Activated effector memory CD4-positive, alpha-beta T cell treated with anti-CD3 and anti-CD28 coated beads, Interleukin-2, amount 50 U/mL, for 16 hours (primary cell): Measurements from ENCODE around the gene IDH3G.
"Not testable (repeated sequence)": the region's sequence is repeated elsewhere in the genome, so short reads cannot be mapped to it uniquely, and the experiment has no call there.

Experiments used
- DNase-seq: peaks from one replicate; pipeline ENCODE4 v3.0.0-alpha.2; 2020

IDH3G gene

GRCh38 chrX:153746991-153747390, 47.2 kb downstream of the IDH3G start:
- not testable (repeated sequence) for DNase-seq

- no peak for DNase-seq
Measured at GRCh38 chrX:153746359-153746758, 47.8 kb downstream of the IDH3G start.

DNA sequence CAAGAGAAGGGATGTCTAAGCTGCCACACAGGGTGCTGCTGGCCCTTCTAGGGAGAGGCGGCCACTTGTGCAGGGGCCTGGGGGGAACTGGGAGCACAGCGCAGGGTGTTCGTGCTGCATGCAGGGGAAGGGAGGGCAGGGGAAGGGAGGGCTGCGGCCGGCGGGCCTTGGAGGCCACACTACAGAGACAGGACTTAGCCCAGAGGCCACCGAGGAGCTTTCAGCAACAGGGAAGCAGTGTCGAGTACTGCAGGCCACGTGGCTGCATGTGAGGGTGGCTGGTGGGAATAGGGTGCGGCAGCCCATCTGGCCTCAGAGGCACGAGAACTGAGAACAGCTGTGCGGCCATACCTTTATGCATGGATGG, 49.1 kb downstream of the IDH3G start:
- DNase-seq, result not testable (repeated sequence)

DNA sequence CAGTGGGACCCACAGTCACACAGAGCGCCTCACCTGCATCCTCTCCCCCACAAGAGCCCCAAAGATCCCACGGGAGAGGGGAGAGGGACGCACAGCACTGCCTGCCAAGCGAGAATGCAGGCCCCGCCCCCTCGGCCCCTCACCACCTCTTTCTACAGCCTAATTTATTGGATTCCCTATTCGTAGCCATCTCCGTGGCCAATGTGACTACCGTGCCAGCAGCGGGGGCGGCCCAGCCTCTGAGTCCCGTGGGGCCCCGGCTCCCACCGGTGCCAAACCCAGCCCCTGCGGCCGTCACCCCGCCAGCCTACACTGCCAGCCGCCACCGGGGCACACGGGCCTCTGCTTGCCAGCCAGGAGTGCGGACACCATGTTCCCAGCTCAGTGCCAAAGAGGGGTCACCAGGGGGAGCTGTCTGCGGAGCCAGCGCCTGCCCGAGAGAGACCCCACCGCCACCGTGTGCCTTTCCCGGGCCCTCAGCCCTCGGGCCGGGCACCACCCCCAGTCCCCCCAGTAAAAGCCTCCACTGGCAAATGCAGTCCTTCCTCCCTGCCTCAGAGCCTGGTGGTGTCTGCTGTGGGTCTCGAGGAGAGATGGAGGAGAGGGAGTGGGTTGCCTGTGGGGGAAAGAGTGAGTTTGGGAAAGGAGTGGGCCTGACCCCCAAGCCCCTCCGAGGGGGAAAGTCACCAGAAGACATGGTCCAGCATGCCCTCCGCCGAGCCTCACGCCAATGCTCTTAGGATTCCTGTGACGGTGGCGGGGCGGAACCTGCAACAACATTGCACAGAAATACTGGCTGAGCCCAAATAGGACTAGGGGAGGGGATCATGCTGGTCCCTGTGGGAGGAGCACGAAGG, 49.7 kb downstream of the IDH3G start:
- no peak for DNase-seq

GRCh38 chrX:153743468-153744209, 50.5 kb downstream of the IDH3G start:
- not testable (repeated sequence) for DNase-seq

GRCh38 chrX:153742796-153743467, 51.2 kb downstream of the IDH3G start:
- DNase-seq, result not testable (repeated sequence)

- DNase-seq, result not testable (repeated sequence)
Measured at GRCh38 chrX:153742111-153742510, 52.1 kb downstream of the IDH3G start.

DNA sequence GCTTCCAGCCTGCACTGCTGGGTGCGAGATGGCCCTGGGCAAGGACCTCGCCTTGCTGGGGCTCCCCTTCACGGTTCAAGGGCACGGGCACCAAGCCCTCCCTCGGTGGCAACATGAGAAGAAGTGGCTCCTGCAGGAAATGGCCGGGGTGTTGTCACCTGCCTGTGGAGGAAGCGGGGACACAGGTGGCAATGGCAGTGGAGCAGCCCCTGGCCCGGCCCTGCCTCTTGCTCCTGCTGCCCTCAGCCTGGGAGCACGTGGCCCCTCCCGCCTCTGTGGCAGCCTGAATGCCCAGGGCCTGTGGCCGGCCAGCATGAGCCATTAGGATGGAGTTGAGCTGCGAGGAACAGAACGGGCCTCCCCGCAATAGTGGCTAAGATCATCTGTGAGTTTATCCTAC, 52.7 kb downstream of the IDH3G start:
- no peak for DNase-seq

DNA sequence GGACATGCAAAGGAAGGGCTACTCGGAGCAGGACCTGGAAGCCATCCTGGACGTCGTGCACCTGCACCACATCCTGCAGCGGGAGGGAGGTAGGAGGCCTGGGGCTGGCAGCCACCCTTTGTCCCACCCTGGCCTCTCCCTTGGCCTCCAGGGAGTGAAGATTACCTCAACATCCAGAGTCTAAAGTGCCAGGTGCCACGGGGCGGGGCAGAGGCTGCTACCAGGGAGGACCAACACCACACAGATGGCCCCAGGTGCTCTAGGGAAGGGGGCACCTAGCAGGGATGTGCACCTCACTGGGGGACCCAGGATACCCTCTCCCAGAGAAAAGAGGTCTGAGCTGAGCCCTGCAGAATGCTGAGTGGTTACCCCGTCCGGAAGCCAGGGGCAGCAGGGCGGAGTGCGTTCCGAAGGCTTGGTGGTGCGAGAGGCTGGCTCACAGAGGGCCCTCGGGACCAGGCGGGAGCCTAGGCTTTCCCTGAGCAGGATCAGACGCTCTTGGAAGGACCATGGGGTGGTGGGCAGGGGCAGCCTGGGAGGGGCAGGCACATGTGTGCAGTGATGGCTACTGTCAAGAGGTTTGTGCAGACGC, 53.4 kb downstream of the IDH3G start:
- DNase-seq, result no peak

GRCh38 chrX:153739754-153740486, 54.3 kb downstream of the IDH3G start:
- DNase-seq, result peak; percentile 63

DNA sequence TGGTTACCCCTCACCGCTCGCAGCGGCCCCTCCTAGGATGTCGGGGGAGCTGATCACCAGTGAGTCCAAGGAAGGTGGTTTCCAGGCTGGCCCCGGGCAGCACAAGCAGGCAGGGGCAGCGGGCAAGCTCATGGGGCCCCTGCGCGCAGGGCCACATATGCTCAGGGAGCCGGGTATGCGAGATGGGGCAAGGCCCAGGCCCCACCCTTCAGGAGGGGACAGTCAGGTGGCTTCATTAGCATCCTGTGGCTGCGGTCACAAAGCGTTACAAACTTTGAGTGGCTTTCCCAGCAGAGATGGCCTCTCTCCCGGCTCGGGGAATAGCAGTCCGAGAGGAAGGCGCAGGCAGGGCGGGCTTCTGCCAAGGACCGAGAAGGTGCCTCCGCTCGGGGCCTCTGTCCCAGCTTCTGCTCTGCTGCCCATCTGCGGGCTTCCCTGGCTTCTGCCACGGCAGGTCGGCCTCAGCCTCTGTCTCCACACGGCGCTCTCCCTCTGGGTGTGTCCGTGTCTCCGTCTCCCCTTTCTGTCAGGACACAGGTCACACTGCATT, 56.0 kb downstream of the IDH3G start:
- no peak for DNase-seq

DNA sequence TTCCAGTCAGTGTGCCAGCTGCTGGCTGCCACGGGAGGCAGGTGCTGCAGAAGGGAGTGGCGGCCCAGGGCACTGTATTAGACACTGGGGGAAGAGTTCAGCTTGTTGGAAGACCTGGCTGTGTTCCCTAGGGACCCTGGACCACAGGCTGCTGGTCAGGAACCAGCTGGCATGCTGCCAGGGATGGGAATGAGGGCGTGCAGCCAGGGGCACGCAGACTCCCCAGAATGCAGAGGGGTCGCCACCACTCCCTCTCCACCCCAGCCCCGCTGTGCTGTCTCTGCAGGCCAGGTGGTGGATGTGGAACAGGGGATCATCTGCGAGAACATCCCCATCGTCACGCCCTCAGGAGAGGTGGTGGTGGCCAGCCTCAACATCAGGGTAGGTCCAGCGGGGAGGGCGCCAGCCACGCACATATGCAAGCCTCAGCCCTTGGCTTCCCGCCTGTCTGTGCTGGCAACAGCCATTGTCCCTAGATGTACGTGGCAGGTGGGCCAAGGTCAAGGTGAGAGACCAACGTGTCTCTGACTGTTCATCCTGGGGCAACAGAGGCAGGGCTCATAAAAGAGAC, 57.2 kb downstream of the IDH3G start:
- DNase-seq, result no peak

GRCh38 chrX:153736071-153736820, 57.9 kb downstream of the IDH3G start:
- no peak for DNase-seq
